Measurements from ENCODE around the gene ZFAND2A.

GRCh38 chr7:1168422-1168821 lies 8.4 kb upstream of the ZFAND2A start:
- TF ChIP-seq, protein P1, sequence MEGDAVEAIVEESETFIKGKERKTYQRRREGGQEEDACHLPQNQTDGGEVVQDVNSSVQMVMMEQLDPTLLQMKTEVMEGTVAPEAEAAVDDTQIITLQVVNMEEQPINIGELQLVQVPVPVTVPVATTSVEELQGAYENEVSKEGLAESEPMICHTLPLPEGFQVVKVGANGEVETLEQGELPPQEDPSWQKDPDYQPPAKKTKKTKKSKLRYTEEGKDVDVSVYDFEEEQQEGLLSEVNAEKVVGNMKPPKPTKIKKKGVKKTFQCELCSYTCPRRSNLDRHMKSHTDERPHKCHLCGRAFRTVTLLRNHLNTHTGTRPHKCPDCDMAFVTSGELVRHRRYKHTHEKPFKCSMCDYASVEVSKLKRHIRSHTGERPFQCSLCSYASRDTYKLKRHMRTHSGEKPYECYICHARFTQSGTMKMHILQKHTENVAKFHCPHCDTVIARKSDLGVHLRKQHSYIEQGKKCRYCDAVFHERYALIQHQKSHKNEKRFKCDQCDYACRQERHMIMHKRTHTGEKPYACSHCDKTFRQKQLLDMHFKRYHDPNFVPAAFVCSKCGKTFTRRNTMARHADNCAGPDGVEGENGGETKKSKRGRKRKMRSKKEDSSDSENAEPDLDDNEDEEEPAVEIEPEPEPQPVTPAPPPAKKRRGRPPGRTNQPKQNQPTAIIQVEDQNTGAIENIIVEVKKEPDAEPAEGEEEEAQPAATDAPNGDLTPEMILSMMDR (IDR thresholded peaks at IDR 0.05; ENCODE audit: low read depth, low read length) = no peak
- TF ChIP-seq MAX (IDR thresholded peaks at IDR 0.05; ENCODE audit: low read depth, low read length) = no peak
- TF ChIP-seq POLR2A (IDR thresholded peaks at IDR 0.05; ENCODE audit: extremely low read depth, insufficient read length) = no peak
- no peak for TF ChIP-seq MYC (IDR thresholded peaks at IDR 0.05; ENCODE audit: low read depth, low read length)
